MCF 10A (cell line): ENCODE data around the gene MBLAC1. TPM values are rescaled to one million over a fixed set of nuclear protein-coding genes. Genes with fewer than 3 reads are reported as not detected.

Experiments used
- BruUV-seq: library from RNA; stranded (reverse); fragments of 400-500 nt; replicated peaks from 2 replicates; lab custom pipeline; 2021; lab: Mats Ljungman, UMichigan
- CTCF ChIA-PET: fragments of 300-600 bp; sonication (Branson Sonifier 250); formaldehyde crosslinking; extraction: SDS; loops from one replicate; lab custom pipeline; 2021; ENCODE audit warnings: antibody characterized with exemption, inconsistent platforms; lab: Yijun Ruan, JAX
- POLR2A ChIA-PET: fragments of 300-600, 350-650 bp; sonication (Branson Sonifier 250); formaldehyde crosslinking; extraction: SDS; loops from one replicate; lab custom pipeline; 2020; ENCODE audit warnings: antibody characterized with exemption, inconsistent platforms; lab: Yijun Ruan, JAX
- DNase-seq: peaks from one replicate; pipeline ENCODE4 v3.0.0-alpha.2; 2018; ENCODE audit not compliant: unreplicated experiment
- H3K27ac Mint-ChIP-seq: one replicate; pipeline ENCODE4 v1.8.0; 2022; ENCODE audit warnings: mild to moderate bottlenecking, low read depth, mixed read lengths; ENCODE audit not compliant: unreplicated experiment
- H3K27me3 Mint-ChIP-seq: one replicate; pipeline ENCODE4 v1.8.0; 2022; ENCODE audit warnings: mixed read lengths; ENCODE audit not compliant: insufficient read depth, unreplicated experiment
- H3K36me3 Mint-ChIP-seq: one replicate; pipeline ENCODE4 v1.8.0; 2022; ENCODE audit warnings: mild to moderate bottlenecking, moderate library complexity, mixed read lengths; ENCODE audit not compliant: insufficient read depth, unreplicated experiment
- H3K4me1 Mint-ChIP-seq: one replicate; pipeline ENCODE4 v1.8.0; 2022; ENCODE audit warnings: mixed read lengths; ENCODE audit not compliant: insufficient read depth, unreplicated experiment
- H3K4me3 Mint-ChIP-seq: one replicate; pipeline ENCODE4 v1.8.0; 2022; ENCODE audit warnings: mild to moderate bottlenecking, moderate library complexity, mixed read lengths; ENCODE audit not compliant: unreplicated experiment
- H3K9me3 Mint-ChIP-seq: one replicate; pipeline ENCODE4 v1.8.0; 2022; ENCODE audit warnings: mixed read lengths; ENCODE audit not compliant: unreplicated experiment
- CTCF ChIP-seq: fragments of 200-600 bp; IDR thresholded peaks from one replicate; pipeline ENCODE4 v1.8.0; 2022; ENCODE audit warnings: antibody characterized with exemption, mild to moderate bottlenecking; ENCODE audit not compliant: unreplicated experiment
- intact Hi-C: fragments of 100-400 bp; cut with micrococcal nuclease; formaldehyde crosslinking; loops from 2 replicates; pipeline ENCODE4 v1.14.1; 2022
- total RNA-seq: library from RNA; stranded (reverse); gene quantifications from 2 replicates; pipeline ENCODE4 v1.2.3, GENCODE V29; 2022

MBLAC1 gene
- total RNA-seq, 1 experiment from 2014 or later, result 3.2 TPM

DNA sequence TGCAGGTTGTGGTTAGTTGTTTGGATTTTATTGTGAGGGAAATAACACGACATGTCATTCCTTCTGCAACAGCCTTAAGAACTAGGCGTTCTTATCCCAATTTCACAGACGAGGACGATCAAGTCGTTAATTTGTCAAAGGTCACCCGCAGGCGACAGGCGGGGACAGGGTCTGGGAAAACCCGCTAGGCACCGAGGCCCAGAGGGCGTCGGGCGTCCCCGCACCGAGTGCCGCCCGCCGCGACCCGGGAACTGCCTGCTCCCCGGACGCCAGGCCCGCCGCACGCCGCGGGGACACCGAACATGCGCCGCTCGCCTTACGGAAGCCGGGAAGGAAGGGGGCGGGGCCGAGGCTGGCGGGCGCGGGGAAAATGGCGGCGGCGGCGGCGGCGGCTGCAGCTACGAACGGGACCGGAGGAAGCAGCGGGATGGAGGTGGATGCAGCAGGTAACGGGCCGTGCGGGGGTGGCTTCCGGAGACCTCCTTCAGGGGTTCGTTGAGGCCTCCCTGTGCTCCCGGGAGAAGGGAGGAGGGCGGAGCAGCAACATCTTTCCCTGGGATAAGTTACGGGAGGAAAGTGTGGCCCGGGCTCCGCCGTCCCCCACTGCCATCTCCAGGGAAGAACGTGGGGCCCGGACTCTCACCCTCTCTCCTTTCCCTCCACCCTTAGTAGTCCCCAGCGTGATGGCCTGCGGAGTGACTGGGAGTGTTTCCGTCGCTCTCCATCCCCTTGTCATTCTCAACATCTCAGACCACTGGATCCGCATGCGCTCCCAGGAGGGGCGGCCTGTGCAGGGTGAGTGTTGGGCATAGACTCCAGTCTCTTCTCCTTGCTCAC is 37.9 kb upstream of the MBLAC1 start, which contains the start of gene COPS6:
TSS of gene COPS6 (plus strand) at position 349 of the 837 bp plus-strand sequence. CDS start at position 371, 22 bp downstream.
- H3K4me1 Mint-ChIP-seq, result peaks cover 18% of the 10 kb centered on the region
- intact Hi-C loops, result loop anchor here (1.0 to 10.0 kb wide), 2 partner anchors 11 to 174 kb away; partner anchors contain the start of gene TRIM4
- POLR2A ChIA-PET, result interaction anchor here (0.6 to 3.7 kb wide), 16 partner anchors 8 to 651 kb away, joined by 3 to 92 read pairs (median 4); partner anchors contain the start of genes AP4M1, LAMTOR4, MCM7 and PTCD1
- BruUV-seq, result no TSS peak
- peaks cover 51% of the 10 kb centered on the region for H3K36me3 Mint-ChIP-seq
- CTCF ChIA-PET, result interaction anchor here (0.6 to 1.2 kb wide), 4 partner anchors 37 to 100 kb away, joined by 3 to 5 read pairs (median 3); no protein-coding TSS in a partner anchor
- no peak for TF ChIP-seq CTCF
- DNase-seq, result peak; percentile 72
- H3K27ac Mint-ChIP-seq, result peak within 1 kb of the TSS; percentile 76
- H3K27me3 Mint-ChIP-seq, result no peaks in the 10 kb centered on the region
- peak within 1 kb of the TSS; percentile 92 for H3K4me3 Mint-ChIP-seq
- H3K9me3 Mint-ChIP-seq, result no peaks in the 10 kb centered on the region

DNA sequence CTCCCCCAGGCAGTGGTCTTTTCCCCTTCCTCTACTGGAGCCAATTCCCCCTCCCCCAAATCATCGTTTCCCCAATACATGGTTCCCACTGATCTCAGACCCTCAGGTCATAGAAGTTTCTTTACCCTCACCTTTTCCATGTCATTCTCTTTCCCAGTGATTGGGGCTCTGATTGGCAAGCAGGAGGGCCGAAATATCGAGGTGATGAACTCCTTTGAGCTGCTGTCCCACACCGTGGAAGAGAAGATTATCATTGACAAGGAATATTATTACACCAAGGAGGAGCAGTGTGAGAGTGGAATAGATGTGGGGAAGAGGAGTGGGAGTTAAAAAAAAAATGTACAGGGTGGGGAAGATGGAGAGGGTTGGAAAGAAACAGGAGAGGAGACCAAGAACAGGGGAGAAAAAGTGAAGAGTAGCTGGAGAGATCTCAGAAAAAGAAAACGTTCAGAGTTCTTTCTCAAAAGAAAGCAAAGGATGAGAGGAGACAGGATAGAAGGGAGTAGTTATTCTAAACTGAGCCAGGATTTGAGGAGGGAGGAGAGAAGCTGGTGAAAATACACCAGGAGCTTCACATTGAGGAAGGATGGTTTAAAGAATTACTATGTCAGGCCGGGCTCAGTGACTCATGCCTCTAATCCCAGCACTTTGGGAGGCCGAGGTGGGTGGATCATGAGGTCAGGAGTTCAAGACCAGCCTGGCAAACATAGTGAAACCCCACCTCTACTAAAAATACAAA is 37.1 kb upstream of the MBLAC1 start:
- no TSS peak for BruUV-seq
- no peak for TF ChIP-seq CTCF
- H3K27ac Mint-ChIP-seq, result peak overlapping the region; percentile 76
- H3K9me3 Mint-ChIP-seq, result no peaks in the 10 kb centered on the region
- H3K4me1 Mint-ChIP-seq, result peaks cover 18% of the 10 kb centered on the region
- peak overlapping the region; percentile 92 for H3K4me3 Mint-ChIP-seq
- CTCF ChIA-PET, result interaction anchor here (0.6 to 0.7 kb wide), 6 partner anchors 67 to 1512 kb away, joined by 3 read pairs; no protein-coding TSS in a partner anchor
- POLR2A ChIA-PET, result interaction anchor here (0.6 to 3.7 kb wide), 17 partner anchors 9 to 590 kb away, joined by 3 to 92 read pairs (median 3); partner anchors contain the start of genes AP4M1, LAMTOR4, MBLAC1 and MCM7
- no peak for DNase-seq
- H3K36me3 Mint-ChIP-seq, result peaks cover 56% of the 10 kb centered on the region
- no peaks in the 10 kb centered on the region for H3K27me3 Mint-ChIP-seq
- intact Hi-C loops, result loop anchor here (1.0 to 10.0 kb wide), 2 partner anchors 11 to 175 kb away; partner anchors contain the start of gene TRIM4

GRCh38 chr7:100090527-100091410 is 36.0 kb upstream of the MBLAC1 start:
- no TSS peak for BruUV-seq
- ChIA-PET CTCF (interaction anchor here (0.7 kb wide), 1 partner anchor 26 kb away, joined by 3 read pairs; no protein-coding TSS in a partner anchor), POLR2A (interaction anchor here (0.9 to 3.7 kb wide), 6 partner anchors 10 to 58 kb away, joined by 3 to 92 read pairs (median 5); partner anchors contain the start of genes AP4M1, LAMTOR4, MBLAC1 and MCM7)
- no peak overlapping the region for H3K27ac Mint-ChIP-seq
- intact Hi-C loops, result no loop called here
- no peak for DNase-seq
- H3K27me3 Mint-ChIP-seq, result no peaks in the 10 kb centered on the region
- peaks cover 67% of the 10 kb centered on the region for H3K36me3 Mint-ChIP-seq
- H3K4me1 Mint-ChIP-seq, result peaks cover 18% of the 10 kb centered on the region
- TF ChIP-seq CTCF, result no peak
- H3K4me3 Mint-ChIP-seq, result peak overlapping the region; percentile 31
- no peaks in the 10 kb centered on the region for H3K9me3 Mint-ChIP-seq
